CD4-positive, alpha-beta T cell treated with Interferon alpha-2 for 1 hour (primary cell): ENCODE results near the gene ZNF573.
"Not testable (repeated sequence)": the region's sequence is repeated elsewhere in the genome, so short reads cannot be mapped to it uniquely, and the experiment has no call there.

Experiments
- DNase-seq, 2 donors: peaks; one replicate each; pipeline ENCODE4 v3.0.0-alpha.2; 2020 to 2022

ZNF573 gene

GRCh38 chr19:37779127-37780005, at the start of gene ZNF573:
Gene ZNF573 (minus strand): TSS chr19:37779586. CDS start chr19:37773729, 5,857 bp downstream.
- peak; percentile 86 to 89 for DNase-seq

DNA sequence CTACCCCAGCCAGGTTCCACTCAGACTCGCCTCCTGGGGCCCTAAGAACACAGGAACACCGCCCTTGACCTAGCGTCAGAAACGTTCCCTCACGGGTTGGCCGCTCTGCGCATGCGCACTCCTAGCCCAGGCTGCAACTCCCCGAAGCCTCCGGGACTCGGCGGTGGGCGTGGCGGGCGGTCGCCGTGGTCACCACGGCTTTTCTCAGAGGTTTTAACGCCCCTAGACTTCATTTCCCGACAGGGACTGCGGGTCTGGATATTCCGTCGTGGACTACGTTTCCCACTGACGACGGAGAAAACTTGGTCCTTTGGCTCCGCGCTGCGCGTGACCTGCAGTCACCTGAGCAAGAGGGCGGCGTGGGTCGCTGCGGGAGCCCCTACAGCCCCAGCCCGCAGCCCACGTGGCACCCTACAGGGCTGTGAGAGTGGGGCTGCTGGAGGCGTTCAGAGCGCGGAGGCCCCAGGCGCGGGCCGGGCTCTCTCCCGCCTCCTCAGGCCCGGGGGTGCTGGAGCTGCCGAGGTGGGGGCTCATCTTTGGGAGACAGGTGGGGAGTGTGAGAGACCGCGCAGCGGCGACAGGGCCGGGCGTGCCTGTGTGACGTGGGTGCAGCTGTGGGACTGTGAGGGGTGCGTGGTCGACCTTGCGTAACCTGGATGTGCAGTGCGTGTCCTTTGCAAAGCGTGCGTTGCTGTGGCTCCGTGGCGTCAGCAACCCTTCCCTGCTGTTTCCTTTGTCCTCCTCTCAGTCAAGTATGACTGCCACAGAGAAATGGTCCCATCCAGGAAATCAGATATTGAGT, 38.0 kb upstream of the ZNF573 start:
- peak; percentile 51 to 65 for DNase-seq

DNA sequence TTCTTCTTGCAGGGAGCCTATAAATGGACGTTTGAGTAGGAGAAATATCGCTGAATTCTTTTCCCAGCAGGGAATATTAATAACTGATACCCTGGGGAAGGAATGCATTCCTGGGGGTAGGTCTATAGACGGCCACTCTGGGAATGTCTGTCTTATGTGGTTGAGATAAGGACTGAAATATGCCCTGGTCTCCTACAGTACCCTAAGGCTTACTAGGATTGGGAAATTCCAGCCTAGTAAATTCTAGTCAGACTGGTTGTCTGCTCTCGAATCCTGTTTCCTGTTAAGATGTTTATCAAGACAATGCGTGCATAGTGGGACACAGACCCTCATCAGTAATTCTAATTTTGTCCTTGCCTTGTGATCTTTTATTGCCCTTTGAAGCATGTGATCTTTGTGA, 36.2 kb upstream of the ZNF573 start:
- not testable (repeated sequence) for DNase-seq

- DNase-seq = no peak
These were observed 34.0 kb upstream of the ZNF573 start for GRCh38 chr19:37813340-37813739.

GRCh38 chr19:37809366-37809765, 30.0 kb upstream of the ZNF573 start:
- no peak for DNase-seq

DNA sequence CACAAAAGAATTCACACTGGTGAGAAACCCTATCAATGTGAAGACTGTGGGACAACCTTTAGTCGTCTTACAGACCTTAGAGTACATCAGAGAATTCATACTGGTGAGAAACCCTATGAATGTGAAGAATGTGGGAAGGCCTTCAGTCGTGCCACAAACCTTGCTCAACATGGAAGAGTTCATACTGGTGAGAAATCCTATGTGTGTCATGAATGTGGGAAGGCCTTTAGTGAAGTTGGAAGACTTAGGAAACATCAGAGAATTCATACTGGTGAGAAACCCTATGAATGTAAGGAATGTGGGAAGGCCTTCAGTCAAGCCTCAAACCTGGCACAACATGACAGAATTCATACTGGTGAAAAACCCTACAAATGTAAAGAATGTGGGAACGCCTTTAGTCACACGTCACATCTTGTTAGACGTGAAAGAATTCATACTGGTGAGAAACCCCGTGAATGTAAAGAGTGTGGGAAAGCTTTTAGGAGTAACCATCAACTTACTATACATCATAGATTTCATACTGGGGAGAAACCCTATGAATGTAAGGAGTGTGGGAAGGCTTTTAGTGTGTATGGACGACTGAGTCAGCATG, 24.0 kb upstream of the ZNF573 start:
- DNase-seq = no peak

- DNase-seq = no peak
These were observed 11.0 kb upstream of the ZNF573 start for GRCh38 chr19:37790244-37790925.

GRCh38 chr19:37778613-37779126, 716 bp downstream of the ZNF573 start:
- no peak for DNase-seq

DNA sequence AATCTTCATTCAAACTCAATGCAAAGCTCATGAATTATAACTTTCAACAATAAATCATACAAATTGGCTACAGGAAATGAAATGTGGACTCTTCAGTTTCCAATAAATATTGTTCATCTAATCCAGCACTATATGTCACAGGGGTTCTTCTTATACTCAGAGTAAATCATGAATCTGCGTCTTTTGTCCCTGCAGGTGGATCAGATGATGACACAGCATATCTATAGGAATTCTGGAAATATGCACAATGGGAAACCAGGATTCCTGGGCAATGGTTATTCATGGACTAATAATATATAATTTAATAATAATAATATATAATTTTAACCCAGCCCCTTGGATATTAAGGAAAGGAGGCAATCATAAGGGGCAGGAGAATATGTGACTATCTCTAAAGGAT, 8.4 kb downstream of the ZNF573 start:
- no peak for DNase-seq

- DNase-seq = no peak
These were observed 15.9 kb downstream of the ZNF573 start for GRCh38 chr19:37763488-37763887.

DNA sequence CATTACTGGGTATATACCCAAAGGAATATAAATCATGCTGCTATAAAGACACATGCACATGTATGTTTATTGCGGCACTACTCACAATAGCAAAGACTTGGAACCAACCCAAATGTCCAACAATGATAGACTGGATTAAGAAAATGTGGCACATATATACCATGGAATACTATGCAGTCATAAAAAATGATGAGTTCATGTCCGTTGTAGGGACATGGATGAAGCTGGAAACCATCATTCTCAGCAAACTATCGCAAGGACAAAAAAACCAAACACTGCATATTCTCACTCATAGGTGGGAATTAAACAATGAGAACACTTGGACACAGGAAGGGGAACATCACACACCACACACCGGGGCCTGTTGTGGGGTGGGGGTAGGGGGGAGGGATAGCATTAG, 21.7 kb downstream of the ZNF573 start:
- not testable (repeated sequence) for DNase-seq

GRCh38 chr19:37738371-37738770, 41.0 kb downstream of the ZNF573 start:
- no peak for DNase-seq

DNA sequence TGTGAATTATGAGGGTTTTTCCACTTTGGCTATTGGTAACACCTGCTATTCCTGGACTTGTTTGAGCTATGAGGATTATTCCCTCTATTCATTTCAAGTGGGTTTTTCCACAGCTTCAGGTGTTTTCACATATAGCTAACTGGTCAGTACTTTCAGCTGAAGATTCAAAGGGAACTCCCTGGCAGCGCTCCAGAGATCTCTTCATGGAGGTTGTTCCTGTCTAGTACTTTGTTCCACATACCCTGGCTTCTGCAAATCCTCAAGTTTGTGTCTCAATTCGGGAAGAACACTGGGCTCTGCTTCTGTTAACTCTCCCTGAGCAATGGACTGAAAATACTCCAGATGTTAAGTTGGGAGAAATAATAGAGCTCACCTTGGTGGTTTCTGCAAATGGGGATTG, 54.2 kb downstream of the ZNF573 start:
- DNase-seq = no peak

DNA sequence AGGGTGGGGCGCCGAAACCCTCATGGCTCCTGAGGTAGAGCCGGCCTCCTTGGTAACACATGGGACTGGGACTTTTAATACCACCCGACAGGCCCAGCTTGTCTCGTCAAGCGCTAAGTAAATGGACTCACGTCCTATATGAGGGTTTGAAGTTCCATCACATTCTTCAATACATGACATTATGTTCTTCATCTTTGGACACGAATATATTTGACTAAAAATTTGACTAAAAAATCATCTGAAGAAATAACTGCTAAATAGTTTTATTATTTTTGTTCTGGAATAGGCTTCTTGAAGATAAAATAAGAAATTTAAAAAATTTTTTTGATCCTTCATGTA, 59.5 kb downstream of the ZNF573 start:
- no peak for DNase-seq

DNA sequence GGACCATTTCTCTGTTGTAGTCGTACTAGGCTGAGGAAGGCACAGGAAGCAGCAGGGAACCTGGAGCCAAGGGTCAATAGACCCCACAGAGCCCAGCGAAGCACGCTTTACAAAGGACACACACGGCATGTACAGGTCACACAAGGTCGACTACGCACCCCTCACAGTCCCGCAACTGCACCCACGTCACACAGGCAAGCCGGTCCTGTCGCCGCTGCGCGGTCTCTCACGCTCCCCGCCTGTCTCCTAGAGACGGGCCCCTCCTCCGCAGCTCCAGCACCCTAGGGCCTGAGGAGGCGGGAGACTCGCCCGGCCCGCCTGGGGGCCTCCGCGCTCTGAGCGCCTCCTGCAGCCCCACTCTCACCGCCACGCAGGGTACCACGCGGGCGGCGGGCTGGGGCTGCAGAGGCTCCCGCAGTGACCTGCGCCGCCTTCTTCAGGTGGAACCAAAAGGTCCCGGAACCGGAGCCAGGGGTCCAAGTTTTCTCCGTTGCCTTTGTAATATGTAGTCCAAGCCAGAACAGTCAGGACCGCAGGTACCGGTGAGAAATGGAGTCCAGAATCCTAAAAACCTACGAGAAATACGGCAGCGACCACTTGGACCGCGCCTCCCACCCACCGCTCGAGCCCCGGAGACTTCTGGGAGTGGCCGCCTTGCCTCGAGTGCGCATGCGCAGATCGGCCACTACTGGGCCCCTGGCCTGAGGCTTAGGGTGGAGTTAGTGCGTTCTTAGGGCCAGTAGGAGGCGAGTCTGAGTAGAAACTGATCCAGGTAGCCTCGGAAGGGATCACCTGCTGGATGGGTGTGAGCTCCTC, 60.1 kb downstream of the ZNF573 start, which contains the start of gene ZNF607:
TSS of gene ZNF607 (minus strand) at position 651 of the 816 bp plus-strand sequence. CDS start 8,143 bp downstream, outside the sequence.
- DNase-seq = peak; percentile 88 to 89

DNA sequence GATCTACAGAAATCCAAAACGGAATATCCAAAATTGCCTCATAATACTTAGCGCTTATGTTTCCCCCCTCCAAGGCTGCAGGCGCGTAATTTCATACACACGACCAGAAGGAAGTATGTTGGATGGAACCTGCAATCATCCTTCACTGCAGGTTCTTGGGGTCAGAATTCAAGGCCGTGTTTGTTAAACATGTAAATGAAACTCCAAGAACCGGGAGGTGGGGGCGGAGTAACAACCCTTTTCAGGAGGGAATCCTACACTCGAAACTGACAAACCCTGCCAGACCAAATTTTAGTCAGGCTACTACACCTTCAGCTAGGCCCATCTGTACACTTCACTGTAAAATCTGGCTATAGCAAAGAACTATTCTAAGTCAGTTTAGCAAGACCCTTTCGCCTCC, 61.1 kb downstream of the ZNF573 start:
- no peak for DNase-seq

GRCh38 chr19:37716140-37716539, 63.2 kb downstream of the ZNF573 start:
- no peak for DNase-seq

GRCh38 chr19:37706052-37706605, 73.3 kb downstream of the ZNF573 start:
- DNase-seq = no peak

DNA sequence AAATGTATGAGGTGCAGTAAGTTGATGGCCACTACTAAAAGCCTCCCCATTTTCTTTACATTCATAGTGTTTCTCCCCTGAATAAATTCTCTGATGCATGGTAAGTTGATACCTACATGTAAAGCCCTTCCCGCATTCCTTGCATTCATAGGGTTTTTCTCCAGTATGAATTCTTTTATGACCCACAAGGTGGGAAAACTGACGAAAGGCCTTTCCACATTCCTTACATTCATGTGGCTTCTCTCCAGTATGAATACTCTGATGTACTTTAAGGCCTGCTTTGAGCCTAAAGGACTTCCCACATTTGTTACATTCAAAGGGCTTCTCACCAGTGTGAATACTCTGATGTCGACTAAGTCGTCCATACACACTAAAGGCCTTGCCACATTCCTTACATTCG, 80.3 kb downstream of the ZNF573 start:
- DNase-seq = no peak

GRCh38 chr19:37698216-37698615, 81.2 kb downstream of the ZNF573 start:
- DNase-seq = no peak

DNA sequence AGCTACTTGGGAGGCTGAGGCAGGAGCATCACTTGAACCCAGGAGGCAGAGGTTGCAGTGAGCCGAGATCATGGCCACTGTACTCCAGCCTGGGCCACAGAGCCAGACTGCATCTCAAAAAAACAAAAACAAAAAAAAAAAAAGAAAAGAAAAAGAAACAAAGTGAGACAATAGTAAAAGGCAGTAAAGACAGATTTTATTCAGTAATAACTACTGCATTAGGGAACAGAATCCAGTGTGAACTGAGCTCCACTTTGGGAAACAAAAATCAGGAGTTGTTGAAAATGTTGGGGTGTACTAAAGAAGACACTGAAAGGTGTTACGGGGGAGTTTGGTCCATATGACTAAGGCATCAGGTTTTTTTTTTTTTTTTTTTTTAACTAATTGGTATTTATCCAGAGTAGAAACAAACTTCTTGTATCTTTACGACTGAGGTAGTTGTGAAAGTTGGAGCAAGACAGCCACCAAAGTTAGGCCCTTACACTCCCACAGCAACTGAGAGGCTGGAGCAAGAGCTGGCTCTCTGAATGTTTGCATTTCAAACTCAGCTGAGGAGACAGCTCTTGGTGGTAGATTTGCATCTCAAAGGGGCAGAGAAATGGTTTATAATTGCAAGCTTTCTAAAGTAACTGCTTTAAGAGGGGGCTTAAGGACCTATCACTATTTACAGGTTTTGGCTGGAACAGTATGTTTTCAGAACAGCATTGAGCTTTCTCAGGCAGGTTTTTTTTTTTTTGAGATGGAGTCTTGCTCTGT, 84.1 kb downstream of the ZNF573 start:
- DNase-seq = no peak
